Activated gamma-delta T cell (primary cell): ENCODE results near the gene GSN.

Experiments used
- DNase-seq: peaks from one replicate; lab custom pipeline; 2025; lab: John Stamatoyannopoulos, UW

The GSN gene

GRCh38 chr9:121273064-121273775 lies 5.3 kb downstream of the GSN start:
- DNase-seq: no peak

GRCh38 chr9:121274851-121275250 lies 6.9 kb downstream of the GSN start:
- no peak for DNase-seq

GRCh38 chr9:121275781-121276658 lies 8.1 kb downstream of the GSN start:
- no peak for DNase-seq

GRCh38 chr9:121277026-121277425 lies 9.1 kb downstream of the GSN start:
- DNase-seq: no peak

- no peak for DNase-seq
These were observed 9.7 kb downstream of the GSN start for GRCh38 chr9:121277518-121278295.

GRCh38 chr9:121278477-121279261 lies 10.7 kb downstream of the GSN start:
- no peak for DNase-seq

GRCh38 chr9:121279776-121280388 lies 11.9 kb downstream of the GSN start:
- DNase-seq: no peak

GRCh38 chr9:121280715-121281613 lies 13.0 kb downstream of the GSN start:
- no peak for DNase-seq

GRCh38 chr9:121281614-121282276 lies 13.8 kb downstream of the GSN start:
- DNase-seq: no peak

- DNase-seq: no peak
These were observed 14.5 kb downstream of the GSN start for GRCh38 chr9:121282277-121283079.

- no peak for DNase-seq
These were observed 15.1 kb downstream of the GSN start for GRCh38 chr9:121283080-121283398.

GRCh38 chr9:121283856-121284732 lies 16.1 kb downstream of the GSN start:
- no peak for DNase-seq

- no peak for DNase-seq
These were observed 16.9 kb downstream of the GSN start for GRCh38 chr9:121284733-121285451.

- DNase-seq: no peak
These were observed 18.1 kb downstream of the GSN start for GRCh38 chr9:121285835-121286687.

- DNase-seq: no peak
These were observed 18.7 kb downstream of the GSN start for GRCh38 chr9:121286688-121286972.

GRCh38 chr9:121286973-121287741 lies 19.2 kb downstream of the GSN start:
- no peak for DNase-seq
